Measurements from ENCODE around the gene TMEM213. TPM values are rescaled to one million over a fixed set of nuclear protein-coding genes. Genes with fewer than 3 reads are reported as not detected.

TMEM213 gene
- total RNA-seq, 4 donors from 2014 or later = not detected

- no peak overlapping the region for H3K4me3 ChIP-seq
- H3K9me3 ChIP-seq = no peaks in the 10 kb centered on the region
- in situ Hi-C loops (cut with MboI; ENCODE audit: low pct_ligation_motif_present in 1 of 4, low pct_unique_long_range_greater_than_20kb in 1 of 4, low sequenced_read_pairs in 3 of 4) (no loop called here), intact Hi-C loops (cut with DNase I; ENCODE audit: low total_unique reads) (no loop called here)
- H3K27ac ChIP-seq = no peak overlapping the region
- no peak for TF ChIP-seq EP300 (IDR thresholded peaks at IDR 0.05; ENCODE audit: low read depth)
- no peak for TF ChIP-seq CTCF (IDR thresholded peaks at IDR 0.05)
- TF ChIP-seq POLR2AphosphoS5 (IDR thresholded peaks at IDR 0.05) = no peak
- TF ChIP-seq POLR2A (IDR thresholded peaks at IDR 0.05) = no peak
- DNase-seq = no peak
- no peaks in the 10 kb centered on the region for H3K36me3 ChIP-seq
- 80 to 81% methylated on average over 1 to 18 of the region's 18 CpGs for WGBS, 2 donors (ENCODE audit: low coverage in 1 of 2)
- H3K4me1 ChIP-seq = no peaks in the 10 kb centered on the region
- H3K27me3 ChIP-seq = no peaks in the 10 kb centered on the region
These were observed 46.8 kb upstream of the TMEM213 start for GRCh38 chr7:138750901-138751464.

DNA sequence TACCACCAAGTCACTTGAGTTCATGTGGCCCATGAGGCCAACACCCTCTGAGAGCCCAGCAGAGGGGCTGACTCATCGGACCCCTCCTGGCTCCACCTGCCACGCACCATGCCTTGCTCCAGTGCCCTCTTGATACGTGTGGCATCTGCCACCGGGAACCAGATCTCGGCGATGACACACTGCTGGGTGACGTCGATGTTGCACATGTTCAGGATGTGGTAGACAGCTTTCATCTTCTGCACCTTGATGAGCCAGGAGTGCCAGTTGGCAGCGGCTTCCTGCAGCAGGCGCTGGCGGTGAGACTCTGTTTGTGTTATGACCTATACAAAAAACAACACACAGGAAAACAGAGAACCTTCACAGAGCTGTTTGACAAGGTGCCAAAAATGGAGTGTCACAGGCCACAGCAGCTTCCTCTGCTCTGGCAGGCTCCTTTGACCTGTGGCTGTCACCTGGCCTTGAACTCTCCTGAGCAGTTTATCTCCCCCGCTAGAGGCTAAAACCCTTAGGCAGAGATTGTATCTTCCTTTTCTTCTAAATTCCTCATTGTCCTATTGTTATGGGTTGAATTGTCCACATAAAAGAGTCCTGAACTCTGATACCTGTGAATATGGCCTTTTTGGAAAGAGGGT is 45.2 kb upstream of the TMEM213 start:
- in situ Hi-C loops (cut with MboI; ENCODE audit: low pct_ligation_motif_present in 1 of 4, low pct_unique_long_range_greater_than_20kb in 1 of 4, low sequenced_read_pairs in 3 of 4) (no loop called here), intact Hi-C loops (cut with DNase I; ENCODE audit: low total_unique reads) (no loop called here)
- no peaks in the 10 kb centered on the region for H3K9me3 ChIP-seq
- no peaks in the 10 kb centered on the region for H3K36me3 ChIP-seq
- DNase-seq = peak; percentile 54
- 40 to 60% methylated on average over 1 to 10 of the region's 12 CpGs for WGBS, 2 donors (ENCODE audit: low coverage in 1 of 2)
- no peaks in the 10 kb centered on the region for H3K4me1 ChIP-seq
- H3K27ac ChIP-seq = no peak overlapping the region
- TF ChIP-seq EP300 (IDR thresholded peaks at IDR 0.05; ENCODE audit: low read depth) (no peak), POLR2A (IDR thresholded peaks at IDR 0.05) (no peak), CTCF (IDR thresholded peaks at IDR 0.05) (no peak), POLR2AphosphoS5 (IDR thresholded peaks at IDR 0.05) (no peak)
- no peak overlapping the region for H3K4me3 ChIP-seq
- H3K27me3 ChIP-seq = no peaks in the 10 kb centered on the region

- 74 to 82% methylated on average over 5 to 8 of the region's 8 CpGs for WGBS, 2 donors (ENCODE audit: low coverage in 1 of 2)
These were observed 44.7 kb upstream of the TMEM213 start for GRCh38 chr7:138753150-138753518.

GRCh38 chr7:138753610-138754009 is 44.2 kb upstream of the TMEM213 start:
- Histone ChIP-seq H3K27ac (no peak overlapping the region), H3K4me3 (no peak overlapping the region), H3K36me3 (no peaks in the 10 kb centered on the region), H3K27me3 (no peaks in the 10 kb centered on the region), H3K9me3 (no peaks in the 10 kb centered on the region), H3K4me1 (no peaks in the 10 kb centered on the region)
- intact Hi-C loops (cut with DNase I; ENCODE audit: low total_unique reads) = no loop called here
- no peak for TF ChIP-seq POLR2A (IDR thresholded peaks at IDR 0.05)
- DNase-seq = no peak
- in situ Hi-C loops (cut with MboI; ENCODE audit: low pct_ligation_motif_present in 1 of 4, low pct_unique_long_range_greater_than_20kb in 1 of 4, low sequenced_read_pairs in 3 of 4) = no loop called here
- WGBS, 2 donors (ENCODE audit: low coverage in 1 of 2) = 76 to 81% methylated on average over 3 to 5 of the region's 5 CpGs

More at GRCh38 chr7:138753150-138753518, 44.7 kb upstream of the TMEM213 start:
- Histone ChIP-seq H3K36me3 (no peaks in the 10 kb centered on the region), H3K27me3 (no peaks in the 10 kb centered on the region), H3K4me1 (no peaks in the 10 kb centered on the region), H3K9me3 (no peaks in the 10 kb centered on the region), H3K27ac (no peak overlapping the region), H3K4me3 (no peak overlapping the region)
- no peak for DNase-seq
- intact Hi-C loops (cut with DNase I; ENCODE audit: low total_unique reads) = no loop called here
- in situ Hi-C loops (cut with MboI; ENCODE audit: low pct_ligation_motif_present in 1 of 4, low pct_unique_long_range_greater_than_20kb in 1 of 4, low sequenced_read_pairs in 3 of 4) = no loop called here
- no peak for TF ChIP-seq POLR2AphosphoS5 (IDR thresholded peaks at IDR 0.05)

DNA sequence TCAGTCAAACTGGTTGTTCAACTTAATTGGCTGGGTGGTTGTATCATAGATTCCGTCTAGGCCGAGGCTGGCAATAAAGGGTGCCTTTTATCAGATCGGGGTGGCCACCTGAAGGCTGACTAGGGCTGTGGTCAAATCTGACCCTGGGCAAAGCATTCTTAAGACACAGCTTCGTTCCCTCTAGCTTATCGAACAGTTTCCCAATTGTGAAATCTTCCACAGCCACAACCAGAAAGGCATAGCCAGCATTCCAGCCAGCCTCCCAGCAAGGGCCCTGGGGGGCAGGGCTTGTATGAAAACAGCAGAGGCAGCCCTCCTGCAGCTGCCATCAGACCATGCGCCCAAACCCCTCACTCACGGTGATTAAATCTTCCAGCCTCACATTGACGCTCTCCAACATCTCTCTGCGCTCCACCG is 42.5 kb upstream of the TMEM213 start:
- in situ Hi-C loops (cut with MboI; ENCODE audit: low pct_ligation_motif_present in 1 of 4, low pct_unique_long_range_greater_than_20kb in 1 of 4, low sequenced_read_pairs in 3 of 4) = no loop called here
- WGBS, 2 donors (ENCODE audit: low coverage in 1 of 2) = 74 to 82% methylated on average over 8 to 10 of the region's 10 CpGs
- H3K27ac ChIP-seq = no peak overlapping the region
- intact Hi-C loops (cut with DNase I; ENCODE audit: low total_unique reads) = no loop called here
- no peaks in the 10 kb centered on the region for H3K27me3 ChIP-seq
- no peaks in the 10 kb centered on the region for H3K4me1 ChIP-seq
- H3K4me3 ChIP-seq = no peak overlapping the region
- no peaks in the 10 kb centered on the region for H3K36me3 ChIP-seq
- no peak for DNase-seq
- H3K9me3 ChIP-seq = no peaks in the 10 kb centered on the region
- no peak for TF ChIP-seq CTCF (IDR thresholded peaks at IDR 0.05)

Data from transverse colon (tissue), 4 donors.